IMR-90 (cell line): ENCODE results near the gene MGST2. TPM values are rescaled to one million over a fixed set of nuclear protein-coding genes. Genes with fewer than 3 reads are reported as not detected.

ENCODE experiments used
- ATAC-seq: fragments of 200-7000 bp; cut with Tn5 transposase; 2 replicates; pipeline ENCODE4 v1.9.1; 2020; ENCODE audit warnings: low read depth, mild to moderate bottlenecking, moderate library complexity
- BruUV-seq: library from RNA; stranded (reverse); fragments of 400-500 nt; replicated peaks from 2 replicates; lab custom pipeline; 2021; lab: Mats Ljungman, UMichigan
- CTCF ChIA-PET: fragments of 300-600 bp; formaldehyde crosslinking; extraction: SDS; loops from one replicate; lab custom pipeline; 2021; ENCODE audit warnings: antibody characterized with exemption; lab: Yijun Ruan, JAX
- POLR2A ChIA-PET: fragments of 300-600 bp; sonication (Branson Sonifier 250); formaldehyde crosslinking; loops from one replicate; lab custom pipeline; 2022; ENCODE audit warnings: antibody characterized with exemption; ENCODE audit not compliant: unreplicated experiment; lab: Charles Lee
- DNase-seq: peaks from one replicate; pipeline ENCODE4 v3.0.0; 2013
- H2AFZ ChIP-seq: replicated peaks from 2 replicates; pipeline ENCODE3; 2013; ENCODE audit warnings: low read length, mild to moderate bottlenecking; ENCODE audit not compliant: poor library complexity
- H2AK5ac ChIP-seq: 2 replicates; pipeline ENCODE4 v1.6.1; 2013; ENCODE audit warnings: low read depth, low read length, inconsistent platforms
- H2AK9ac ChIP-seq: replicated peaks from 2 replicates; pipeline ENCODE3; 2013; ENCODE audit warnings: mild to moderate bottlenecking, low read depth, low read length, moderate library complexity; ENCODE audit not compliant: poor library complexity
- H2BK120ac ChIP-seq: 2 replicates; pipeline ENCODE4 v1.6.1; 2013; ENCODE audit warnings: low read depth, low read length, inconsistent platforms
- H2BK15ac ChIP-seq: 3 replicates; pipeline ENCODE4 v1.6.1; 2013; ENCODE audit warnings: low read depth, low read length, inconsistent platforms
- H2BK20ac ChIP-seq: 2 replicates; pipeline ENCODE4 v1.6.1; 2013; ENCODE audit warnings: low read depth, mild to moderate bottlenecking, inconsistent platforms, low read length, moderate library complexity
- H2BK5ac ChIP-seq: 2 replicates; pipeline ENCODE4 v1.6.1; 2013; ENCODE audit warnings: mild to moderate bottlenecking, low read depth, low read length, inconsistent platforms; ENCODE audit not compliant: poor library complexity, severe bottlenecking
- H3K14ac ChIP-seq: replicated peaks from 2 replicates; pipeline ENCODE4 v1.6.1; 2013; ENCODE audit warnings: low read depth, low read length, inconsistent platforms
- H3K18ac ChIP-seq: 2 replicates; pipeline ENCODE4 v1.6.1; 2013; ENCODE audit warnings: low read depth, low read length, control low read depth
- H3K23ac ChIP-seq: 2 replicates; pipeline ENCODE4 v1.6.1; 2013; ENCODE audit warnings: low read depth, low read length, inconsistent platforms
- H3K27ac ChIP-seq: 2 replicates; pipeline ENCODE4 v1.5.1; 2013; ENCODE audit warnings: mild to moderate bottlenecking, control low read depth, low read length; ENCODE audit not compliant: insufficient read depth
- H3K27me3 ChIP-seq: 2 replicates; pipeline ENCODE4 v1.6.1; 2013; ENCODE audit warnings: low read length; ENCODE audit not compliant: control insufficient read depth, insufficient read depth
- H3K36me3 ChIP-seq: 2 replicates; pipeline ENCODE4 v1.6.1; 2013; ENCODE audit warnings: low read length, mixed read lengths; ENCODE audit not compliant: control insufficient read depth, insufficient read depth
- H3K4ac ChIP-seq: 2 replicates; pipeline ENCODE4 v1.6.1; 2013; ENCODE audit warnings: low read depth, low read length, inconsistent platforms
- H3K4me1 ChIP-seq: 2 replicates; pipeline ENCODE4 v1.6.1; 2013; ENCODE audit warnings: low read length, mixed read lengths; ENCODE audit not compliant: control insufficient read depth, insufficient read depth
- H3K4me2 ChIP-seq: 2 replicates; pipeline ENCODE4 v1.6.1; 2013; ENCODE audit warnings: low read depth, mild to moderate bottlenecking, control low read depth, low read length, moderate library complexity
- H3K4me3 ChIP-seq: 2 replicates; pipeline ENCODE4 v1.5.1; 2013; ENCODE audit warnings: low read depth, mild to moderate bottlenecking, control low read depth, low read length, moderate library complexity; ENCODE audit not compliant: insufficient read depth
- H3K56ac ChIP-seq: 2 replicates; pipeline ENCODE4 v1.6.1; 2013; ENCODE audit warnings: low read length, inconsistent platforms; ENCODE audit not compliant: insufficient read depth; ENCODE audit errors: extremely low read depth
- H3K79me1 ChIP-seq, 2 experiments: 2 replicates each; pipeline ENCODE4 v1.6.1; 2013; ENCODE audit warnings: low read length in 2 of 2, inconsistent platforms in 1 of 2, low read depth in 1 of 2
- H3K9ac ChIP-seq: 2 replicates; pipeline ENCODE4 v1.6.1; 2013; ENCODE audit warnings: low read depth, low read length, control low read depth
- H3K9me1 ChIP-seq: 2 replicates; pipeline ENCODE4 v1.6.1; 2013; ENCODE audit warnings: low read length, inconsistent platforms; ENCODE audit not compliant: insufficient read depth
- H3K9me3 ChIP-seq: 2 replicates; pipeline ENCODE4 v1.6.1; 2013; ENCODE audit warnings: low read length; ENCODE audit not compliant: control insufficient read depth, insufficient read depth
- H4K20me1 ChIP-seq: 2 replicates; pipeline ENCODE4 v1.6.1; 2013; ENCODE audit warnings: low read length, inconsistent platforms; ENCODE audit not compliant: insufficient read depth
- H4K5ac ChIP-seq: 2 replicates; pipeline ENCODE4 v1.6.1; 2013; ENCODE audit warnings: mild to moderate bottlenecking, low read depth, low read length, control low read depth
- H4K8ac ChIP-seq, 2 experiments: 2 replicates each; pipeline ENCODE4 v1.6.1; 2013; ENCODE audit warnings: low read depth in 2 of 2, low read length in 2 of 2, control low read depth in 1 of 2, inconsistent platforms in 1 of 2
- H4K91ac ChIP-seq: 2 replicates; pipeline ENCODE4 v1.6.1; 2013; ENCODE audit warnings: low read depth, low read length, inconsistent platforms; ENCODE audit not compliant: insufficient read depth
- CEBPB ChIP-seq: IDR thresholded peaks from 2 replicates; pipeline ENCODE4 v1.6.1; 2012; ENCODE audit warnings: low read depth, low read length, improper control_type of control experiment
- CHD1 ChIP-seq: IDR thresholded peaks from 2 replicates; pipeline ENCODE4 v1.6.1; 2012; ENCODE audit warnings: low read depth, low read length, improper control_type of control experiment
- ELK1 ChIP-seq: fragments of 150-350 bp; IDR thresholded peaks from 2 replicates; pipeline ENCODE4 v1.6.1; 2016; ENCODE audit warnings: low read depth, mild to moderate bottlenecking, low read length, moderate library complexity, borderline replicate concordance
- FOS ChIP-seq: fragments of 150-350 bp; IDR thresholded peaks from 2 replicates; pipeline ENCODE4 v1.6.1; 2016; ENCODE audit warnings: low read depth, low read length
- MXI1 ChIP-seq: IDR thresholded peaks from 2 replicates; pipeline ENCODE4 v1.6.1; 2012; ENCODE audit warnings: low read depth, mild to moderate bottlenecking, low read length, moderate library complexity, borderline replicate concordance
- POLR2A ChIP-seq: IDR thresholded peaks from 2 replicates; pipeline ENCODE4 v1.6.1; 2012; ENCODE audit warnings: mild to moderate bottlenecking, low read depth, low read length
- RFX5 ChIP-seq: IDR thresholded peaks from 2 replicates; pipeline ENCODE4 v1.8.0; 2012; ENCODE audit warnings: low read depth, mild to moderate bottlenecking, low read length, moderate library complexity
- SMC3 ChIP-seq: fragments of 150-350 bp; IDR thresholded peaks from 2 replicates; pipeline ENCODE4 v1.6.1; 2016; ENCODE audit warnings: low read depth, mild to moderate bottlenecking, antibody characterized with exemption, low read length, moderate library complexity
- USF2 ChIP-seq: fragments of 150-350 bp; IDR thresholded peaks from 2 replicates; pipeline ENCODE4 v1.6.1; 2017; ENCODE audit warnings: mild to moderate bottlenecking, antibody characterized with exemption, low read length, low read depth
- WGBS, 2 experiments: methylation state at CpG; one replicate each; pipeline versions ENCODE4 v1.1.5 to v1.1.7; 2013; ENCODE audit warnings: missing lambda C conversion rate in 2 of 2; ENCODE audit not compliant: insufficient read length in 1 of 2; ENCODE audit errors: extremely low coverage in 2 of 2; 5-methylcytosine and 5-hydroxymethylcytosine counted together
- dilution Hi-C: fragments of 300-500 bp; cut with HindIII; formaldehyde crosslinking; loops from one replicate; pipeline ENCODE4 v1.14.3; 2018; ENCODE audit warnings: low sequenced_read_pairs; ENCODE audit not compliant: unreplicated experiment
- in situ Hi-C: fragments of 300-500 bp; cut with MboI; formaldehyde crosslinking; loops from 3 replicates; pipeline ENCODE4 v1.14.3; 2019; ENCODE audit warnings: low sequenced_read_pairs, inconsistent platforms, mixed read lengths
- intact Hi-C: fragments of 100-400 bp; cut with micrococcal nuclease; formaldehyde crosslinking; loops from 2 replicates; pipeline ENCODE4 v1.10.0; 2022
- polyA plus RNA-seq, 3 experiments: library from polyadenylated mRNA; depleted of rRNA; stranded (reverse); fragments of >200 nt; gene quantifications; 2 replicates each; pipeline ENCODE4 v1.2.3, GENCODE V29; 2012; ENCODE audit warnings: low replicate concordance in 1 of 3
- total RNA-seq: library from RNA; depleted of rRNA; stranded (reverse); fragments of >200 nt; gene quantifications from 2 replicates; pipeline ENCODE4 v1.2.3, GENCODE V29; 2012

The MGST2 gene
- total and polyA plus RNA-seq, 2 of the 4 experiments (the other 2 are of a cell fraction), result 4.8 to 10.5 TPM

- no TSS peak for BruUV-seq
- H4K5ac ChIP-seq, result no peak overlapping the region
- no peak overlapping the region for H3K9ac ChIP-seq
- H3K4me3 ChIP-seq, result no peak overlapping the region
- H2AK9ac ChIP-seq, result no peak overlapping the region
- no peak for TF ChIP-seq RFX5
- TF ChIP-seq CHD1, result no peak
- no peak for TF ChIP-seq CEBPB
- no peak for TF ChIP-seq POLR2A
- TF ChIP-seq FOS, result no peak
- TF ChIP-seq ELK1, result no peak
- no peak for TF ChIP-seq SMC3
- TF ChIP-seq MXI1, result no peak
- no peak for TF ChIP-seq USF2
- dilution Hi-C loops (no loop called here), in situ Hi-C loops (no loop called here), intact Hi-C loops (no loop called here)
- no peaks in the 10 kb centered on the region for H4K20me1 ChIP-seq
- H3K27ac ChIP-seq, result no peak overlapping the region
- H3K4me1 ChIP-seq, result no peaks in the 10 kb centered on the region
- ATAC-seq (no peak), DNase-seq (no peak)
- no peak overlapping the region for H2BK20ac ChIP-seq
- H3K4me2 ChIP-seq, result no peak overlapping the region
- no peak overlapping the region for H3K56ac ChIP-seq
- H4K8ac ChIP-seq, result no peak overlapping the region
- H2AFZ ChIP-seq, result no peak overlapping the region
- H2BK120ac ChIP-seq, result no peak overlapping the region
- no peak overlapping the region for H4K91ac ChIP-seq
- CTCF ChIA-PET, result interaction anchor here (0.7 to 1.1 kb wide), 2 partner anchors 15 to 21 kb away, joined by 3 to 5 read pairs; no protein-coding TSS in a partner anchor
- no peak overlapping the region for H3K4ac ChIP-seq
- H3K23ac ChIP-seq, result no peak overlapping the region
- H2AK5ac ChIP-seq, result no peak overlapping the region
- H3K14ac ChIP-seq, result no peak overlapping the region
- no CpG with 5 or more reads among the region's 3 CpGs for WGBS, 2 experiments
- H3K9me3 ChIP-seq, result no peaks in the 10 kb centered on the region
- H3K9me1 ChIP-seq, result no peaks in the 10 kb centered on the region
- no peaks in the 10 kb centered on the region for H3K79me1 ChIP-seq
- peaks cover 38% of the 10 kb centered on the region for H3K27me3 ChIP-seq
- POLR2A ChIA-PET, result no interaction called here
- no peaks in the 10 kb centered on the region for H3K36me3 ChIP-seq
- no peak overlapping the region for H2BK5ac ChIP-seq
- no peak overlapping the region for H2BK15ac ChIP-seq
- H3K18ac ChIP-seq, result no peak overlapping the region
Measured at GRCh38 chr4:139624441-139625092, 41.1 kb upstream of the MGST2 start.
